Kidney epithelial cell (primary cell): ENCODE data around the gene TWIST2. TPM values are rescaled to one million over a fixed set of nuclear protein-coding genes. Genes with fewer than 3 reads are reported as not detected.

Experiments used
- DNase-seq: peaks from one replicate; pipeline ENCODE4 v3.0.0-alpha.2; 2010; ENCODE audit warnings: low read depth
- H3K27me3 ChIP-seq: 2 replicates; pipeline ENCODE4 v1.6.0; 2011; ENCODE audit warnings: low read length; ENCODE audit not compliant: control insufficient read depth, insufficient read depth
- H3K36me3 ChIP-seq: 2 replicates; pipeline ENCODE4 v1.5.1; 2011; ENCODE audit warnings: low read length; ENCODE audit not compliant: control insufficient read depth, insufficient read depth
- H3K4me3 ChIP-seq: 2 replicates; pipeline ENCODE4 v1.5.1; 2011; ENCODE audit warnings: low read depth, mild to moderate bottlenecking, control low read depth, low read length
- total RNA-seq: library from RNA; depleted of rRNA; stranded (reverse); fragments of >200 nt; gene quantifications from 2 replicates; pipeline ENCODE4 v1.2.3, GENCODE V29; 2015
- TF ChIP-seq, protein P1 (sequence below): IDR thresholded peaks from 2 replicates; pipeline ENCODE4 v1.5.1; 2011; ENCODE audit warnings: mild to moderate bottlenecking, moderate library complexity, low read length, control low read depth, inconsistent platforms; ENCODE audit not compliant: insufficient read depth, poor library complexity, severe bottlenecking

Gene TWIST2
- total RNA-seq, 1 donor from 2014 or later: 1.8 TPM

DNA sequence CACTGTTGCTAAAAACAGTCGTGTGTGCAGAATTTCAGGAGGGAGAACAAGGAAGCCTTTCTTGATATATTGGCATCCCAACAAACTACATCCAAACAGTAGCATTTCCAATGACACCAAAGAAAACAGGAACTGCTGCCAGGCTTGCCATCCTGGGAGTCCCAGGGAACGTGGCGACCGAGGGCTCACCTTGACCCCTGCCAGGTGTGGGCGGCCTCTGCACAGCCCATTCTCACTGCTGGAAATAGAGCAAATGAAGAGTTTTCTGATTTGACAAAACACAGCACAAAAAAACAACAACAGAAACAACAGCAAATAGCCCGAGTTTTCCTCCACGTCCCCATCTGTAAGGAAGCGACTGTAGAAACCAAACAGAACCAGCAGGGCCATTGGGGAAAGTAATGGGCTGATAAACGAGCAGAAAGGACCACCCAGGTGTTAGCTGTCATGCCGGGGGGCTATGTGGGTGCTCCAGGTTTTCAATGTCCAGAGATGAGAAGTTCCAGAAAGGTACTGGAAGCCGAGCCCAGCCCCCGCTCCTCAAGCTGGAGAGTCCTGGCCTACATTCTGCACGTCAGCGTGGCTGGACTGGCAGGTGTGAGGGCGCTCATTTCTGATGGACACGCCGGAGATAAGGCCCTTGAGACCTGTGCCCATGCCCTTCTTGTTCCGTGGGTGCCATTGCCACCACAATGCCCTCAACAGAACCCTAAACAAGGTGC, 80.8 kb downstream of the TWIST2 start:
- DNase-seq: no peak
- TF ChIP-seq, protein P1, sequence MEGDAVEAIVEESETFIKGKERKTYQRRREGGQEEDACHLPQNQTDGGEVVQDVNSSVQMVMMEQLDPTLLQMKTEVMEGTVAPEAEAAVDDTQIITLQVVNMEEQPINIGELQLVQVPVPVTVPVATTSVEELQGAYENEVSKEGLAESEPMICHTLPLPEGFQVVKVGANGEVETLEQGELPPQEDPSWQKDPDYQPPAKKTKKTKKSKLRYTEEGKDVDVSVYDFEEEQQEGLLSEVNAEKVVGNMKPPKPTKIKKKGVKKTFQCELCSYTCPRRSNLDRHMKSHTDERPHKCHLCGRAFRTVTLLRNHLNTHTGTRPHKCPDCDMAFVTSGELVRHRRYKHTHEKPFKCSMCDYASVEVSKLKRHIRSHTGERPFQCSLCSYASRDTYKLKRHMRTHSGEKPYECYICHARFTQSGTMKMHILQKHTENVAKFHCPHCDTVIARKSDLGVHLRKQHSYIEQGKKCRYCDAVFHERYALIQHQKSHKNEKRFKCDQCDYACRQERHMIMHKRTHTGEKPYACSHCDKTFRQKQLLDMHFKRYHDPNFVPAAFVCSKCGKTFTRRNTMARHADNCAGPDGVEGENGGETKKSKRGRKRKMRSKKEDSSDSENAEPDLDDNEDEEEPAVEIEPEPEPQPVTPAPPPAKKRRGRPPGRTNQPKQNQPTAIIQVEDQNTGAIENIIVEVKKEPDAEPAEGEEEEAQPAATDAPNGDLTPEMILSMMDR: no peak
- H3K27me3 ChIP-seq: no peaks in the 10 kb centered on the region

DNA sequence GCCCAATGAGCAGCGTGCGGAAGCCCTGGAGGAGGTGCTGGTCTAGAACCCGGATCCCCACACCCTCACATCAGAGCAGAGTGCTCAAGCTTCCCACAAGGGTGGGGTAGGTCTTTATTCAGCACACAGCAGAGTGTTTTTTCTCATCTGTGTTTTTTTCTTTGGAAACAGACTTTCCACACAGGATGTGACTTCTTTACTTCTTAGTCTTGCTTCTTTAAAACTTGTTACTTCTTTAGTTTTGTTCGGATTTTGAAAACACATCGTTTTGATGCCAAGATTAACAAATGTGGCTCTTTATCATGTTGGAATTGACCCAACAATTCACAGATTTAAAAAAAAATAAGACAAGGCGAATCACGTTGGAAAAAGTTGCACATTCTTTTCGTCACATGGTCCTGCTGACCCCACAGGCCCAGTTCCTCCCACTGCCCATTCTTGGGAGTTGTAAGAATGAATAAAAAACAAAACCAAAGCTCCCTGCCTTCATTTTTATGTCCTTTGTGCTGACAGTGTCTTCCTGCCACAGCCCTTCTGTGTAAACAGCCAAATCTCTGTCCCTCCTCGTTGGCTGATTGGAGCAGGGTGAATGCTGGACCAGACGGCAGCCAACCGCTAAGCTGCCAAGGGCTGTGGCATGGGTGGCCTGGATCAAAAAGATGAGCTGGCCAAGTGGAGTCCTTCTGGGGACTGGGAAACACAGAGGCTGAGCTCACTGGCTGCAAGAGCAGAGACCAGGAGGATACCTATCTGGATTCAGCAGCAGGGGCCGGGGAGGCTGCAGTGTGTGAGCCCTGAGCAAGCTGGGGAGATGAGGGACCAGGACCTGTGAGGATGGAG, 81.6 kb downstream of the TWIST2 start:
- Histone ChIP-seq H3K4me3 (no peak overlapping the region), H3K27me3 (no peaks in the 10 kb centered on the region), H3K36me3 (no peaks in the 10 kb centered on the region)
- DNase-seq: no peak
- TF ChIP-seq, protein P1: no peak

More for the DNA sequence above, 80.8 kb downstream of the TWIST2 start:
- no peak overlapping the region for H3K4me3 ChIP-seq
- H3K36me3 ChIP-seq: no peaks in the 10 kb centered on the region

DNA sequence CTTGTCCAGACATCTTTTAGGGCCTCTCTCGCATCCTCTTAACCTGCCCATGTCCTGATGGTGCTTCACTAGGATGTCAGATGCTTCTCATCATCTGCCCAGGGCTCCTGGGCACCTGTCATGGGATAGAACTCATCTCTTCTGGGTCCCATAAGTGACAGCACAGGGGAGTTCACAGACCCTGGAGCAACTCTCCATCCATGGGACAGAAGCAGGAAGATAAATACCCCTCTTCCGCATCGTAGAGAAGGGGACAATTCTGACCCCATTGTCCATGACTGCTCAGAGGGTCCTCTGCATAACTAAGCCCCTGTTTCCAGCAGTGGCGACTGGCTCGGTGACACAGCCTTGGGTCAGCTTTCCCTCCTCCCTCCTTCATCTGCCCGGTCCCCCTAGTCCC, 82.3 kb downstream of the TWIST2 start:
- DNase-seq: no peak
- Histone ChIP-seq H3K4me3 (no peak overlapping the region), H3K27me3 (no peaks in the 10 kb centered on the region), H3K36me3 (no peaks in the 10 kb centered on the region)
- TF ChIP-seq, protein P1: no peak

DNA sequence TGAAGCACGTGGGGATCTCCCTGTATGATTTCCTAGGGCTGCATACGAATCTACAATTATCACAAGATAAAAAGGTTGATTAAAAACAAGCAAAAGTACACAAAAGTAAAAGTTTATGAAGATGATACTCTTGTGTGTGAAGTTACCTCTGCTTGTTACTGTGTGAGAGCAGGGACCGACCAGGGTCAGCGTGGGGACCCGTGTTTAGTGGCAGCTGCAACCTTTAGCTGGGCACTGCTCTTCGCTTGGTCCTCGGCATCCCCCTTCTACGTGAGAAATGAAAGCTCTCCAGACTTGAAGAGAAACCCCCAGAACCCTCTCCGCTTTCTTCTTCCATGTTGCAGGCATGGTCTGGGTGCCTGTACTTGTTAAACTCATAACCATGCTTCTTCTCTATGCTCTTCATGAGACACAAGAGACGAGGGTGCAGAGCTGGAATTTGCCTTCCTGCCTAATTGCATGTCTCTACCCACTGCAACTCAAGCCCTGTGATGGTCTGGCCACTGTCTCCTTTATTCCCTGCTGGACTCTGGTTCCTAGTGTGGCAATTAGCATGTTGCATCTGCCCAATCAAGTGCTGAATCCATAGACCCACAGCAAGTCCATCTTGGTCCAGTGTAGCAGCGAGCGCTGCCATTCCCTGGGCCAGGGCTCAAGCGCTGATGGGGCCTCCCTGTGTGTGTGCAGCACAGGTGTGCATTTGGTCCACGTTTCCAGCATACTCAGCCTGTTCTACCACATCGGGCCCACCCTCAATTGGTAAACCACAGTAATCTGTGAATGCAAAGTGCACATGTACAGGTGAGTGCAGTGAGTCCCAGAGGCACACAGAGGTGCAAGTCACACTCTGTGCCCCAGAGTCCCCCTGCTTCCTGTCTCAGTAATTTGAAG, 88.5 kb downstream of the TWIST2 start:
- H3K4me3 ChIP-seq: no peak overlapping the region
- DNase-seq: no peak
- H3K27me3 ChIP-seq: no peaks in the 10 kb centered on the region
- H3K36me3 ChIP-seq: no peaks in the 10 kb centered on the region
- TF ChIP-seq, protein P1: no peak

DNA sequence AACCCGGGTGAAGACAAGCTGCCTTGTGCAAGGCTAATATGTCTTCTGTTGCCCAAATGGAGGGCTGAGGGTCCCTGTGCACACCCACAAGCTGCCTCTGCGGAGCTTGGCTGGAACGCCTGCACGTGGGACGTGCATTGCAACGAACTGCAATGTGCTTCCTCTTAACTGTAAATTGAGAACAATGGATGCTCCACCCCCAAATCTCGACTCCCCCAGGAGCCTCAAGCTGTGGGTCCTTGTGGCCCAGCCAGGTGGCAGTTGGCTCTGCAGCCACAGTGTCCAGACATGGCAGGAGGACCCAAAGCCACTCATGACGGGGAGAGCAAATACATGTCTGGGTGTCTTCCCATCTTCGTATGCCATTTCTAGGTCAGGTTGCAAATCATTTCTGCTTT, 90.1 kb downstream of the TWIST2 start:
- DNase-seq: no peak
- TF ChIP-seq, protein P1: no peak
- H3K4me3 ChIP-seq: no peak overlapping the region

More for the DNA sequence above, 90.1 kb downstream of the TWIST2 start:
- H3K36me3 ChIP-seq: no peaks in the 10 kb centered on the region
- H3K27me3 ChIP-seq: no peaks in the 10 kb centered on the region
